ENCODE data around the gene SAFB. TPM values are rescaled to one million over a fixed set of nuclear protein-coding genes. Genes with fewer than 3 reads are reported as not detected.

Gene SAFB
- total RNA-seq, 1 donor from 2014 or later, result 97.1 TPM

DNA sequence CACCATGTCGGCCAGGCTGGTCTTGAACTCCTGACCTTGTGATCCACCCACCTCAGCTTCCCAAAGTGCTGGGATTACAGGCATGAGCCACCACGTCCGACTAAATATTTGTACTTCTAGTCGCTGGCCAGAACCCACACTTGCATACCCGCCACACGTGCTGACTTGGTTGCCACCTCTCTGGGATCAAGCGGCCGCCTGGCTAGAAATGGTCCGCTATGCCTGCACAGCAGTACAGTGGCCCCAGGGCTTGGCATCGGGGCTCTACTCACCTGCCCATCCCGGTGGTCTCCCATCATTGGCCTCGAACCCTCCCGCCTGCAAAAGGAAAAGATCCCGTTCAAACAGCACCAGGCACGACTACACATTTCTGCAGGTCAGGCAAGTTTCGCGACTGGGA, 31.4 kb upstream of the SAFB start:
- Mint-ChIP-seq H3K27me3 (ENCODE audit: unreplicated experiment) (no peaks in the 10 kb centered on the region), H3K27ac (ENCODE audit: unreplicated experiment) (no peak overlapping the region), H3K36me3 (ENCODE audit: unreplicated experiment) (peaks cover 53% of the 10 kb centered on the region), H3K4me1 (ENCODE audit: unreplicated experiment) (peaks cover 4% of the 10 kb centered on the region), H3K9me3 (ENCODE audit: unreplicated experiment) (no peaks in the 10 kb centered on the region), H3K4me3 (ENCODE audit: unreplicated experiment) (no peak overlapping the region)
- TF ChIP-seq, protein P1, sequence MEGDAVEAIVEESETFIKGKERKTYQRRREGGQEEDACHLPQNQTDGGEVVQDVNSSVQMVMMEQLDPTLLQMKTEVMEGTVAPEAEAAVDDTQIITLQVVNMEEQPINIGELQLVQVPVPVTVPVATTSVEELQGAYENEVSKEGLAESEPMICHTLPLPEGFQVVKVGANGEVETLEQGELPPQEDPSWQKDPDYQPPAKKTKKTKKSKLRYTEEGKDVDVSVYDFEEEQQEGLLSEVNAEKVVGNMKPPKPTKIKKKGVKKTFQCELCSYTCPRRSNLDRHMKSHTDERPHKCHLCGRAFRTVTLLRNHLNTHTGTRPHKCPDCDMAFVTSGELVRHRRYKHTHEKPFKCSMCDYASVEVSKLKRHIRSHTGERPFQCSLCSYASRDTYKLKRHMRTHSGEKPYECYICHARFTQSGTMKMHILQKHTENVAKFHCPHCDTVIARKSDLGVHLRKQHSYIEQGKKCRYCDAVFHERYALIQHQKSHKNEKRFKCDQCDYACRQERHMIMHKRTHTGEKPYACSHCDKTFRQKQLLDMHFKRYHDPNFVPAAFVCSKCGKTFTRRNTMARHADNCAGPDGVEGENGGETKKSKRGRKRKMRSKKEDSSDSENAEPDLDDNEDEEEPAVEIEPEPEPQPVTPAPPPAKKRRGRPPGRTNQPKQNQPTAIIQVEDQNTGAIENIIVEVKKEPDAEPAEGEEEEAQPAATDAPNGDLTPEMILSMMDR (IDR thresholded peaks at IDR 0.05), result no peak
- no peak for DNase-seq (ENCODE audit: extremely low spot score, unreplicated experiment)

DNA sequence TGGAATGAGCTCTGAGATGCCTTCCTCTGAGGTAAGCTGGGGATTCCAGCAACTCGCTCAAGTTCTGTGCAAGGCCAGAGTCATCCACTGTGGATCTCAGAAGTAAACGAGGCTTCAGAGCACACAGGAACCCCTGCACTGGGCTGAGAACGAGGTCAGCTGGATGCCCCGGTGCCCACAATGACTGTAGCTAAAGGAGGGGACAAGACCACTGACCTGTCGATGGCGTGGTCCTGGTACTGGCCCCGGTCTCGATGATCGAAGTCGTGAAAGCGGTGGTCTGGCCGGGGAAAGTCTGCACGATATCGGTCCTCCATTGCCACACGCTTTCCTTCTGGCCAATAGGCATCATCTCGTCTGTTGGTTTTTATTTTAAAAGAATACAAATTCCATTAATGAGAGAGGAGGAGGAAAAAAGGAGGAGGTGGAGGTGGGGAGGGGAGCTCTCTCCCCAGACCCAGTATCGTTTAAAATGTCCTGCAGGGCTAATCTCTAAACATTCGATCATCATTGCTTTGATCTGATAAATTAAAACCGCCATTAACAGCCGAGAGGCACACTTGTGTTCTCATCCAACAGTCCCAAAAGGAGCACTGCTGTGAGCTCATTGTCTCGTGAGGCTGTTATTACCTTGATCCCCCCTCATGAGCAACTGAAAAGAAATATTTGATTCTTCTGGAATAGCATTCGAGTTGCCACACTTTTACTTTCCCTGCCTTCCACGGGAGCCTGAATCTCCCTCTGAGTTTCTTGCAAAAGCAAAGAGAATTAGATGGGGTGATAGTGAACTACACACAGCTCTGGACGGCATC, 30.1 kb upstream of the SAFB start:
- Mint-ChIP-seq H3K4me1 (ENCODE audit: unreplicated experiment) (no peaks in the 10 kb centered on the region), H3K36me3 (ENCODE audit: unreplicated experiment) (peaks cover 56% of the 10 kb centered on the region), H3K27me3 (ENCODE audit: unreplicated experiment) (no peaks in the 10 kb centered on the region), H3K27ac (ENCODE audit: unreplicated experiment) (no peak overlapping the region), H3K4me3 (ENCODE audit: unreplicated experiment) (no peak overlapping the region), H3K9me3 (ENCODE audit: unreplicated experiment) (no peaks in the 10 kb centered on the region)
- TF ChIP-seq, protein P1 (IDR thresholded peaks at IDR 0.05), result no peak
- DNase-seq (ENCODE audit: extremely low spot score, unreplicated experiment), result no peak

DNA sequence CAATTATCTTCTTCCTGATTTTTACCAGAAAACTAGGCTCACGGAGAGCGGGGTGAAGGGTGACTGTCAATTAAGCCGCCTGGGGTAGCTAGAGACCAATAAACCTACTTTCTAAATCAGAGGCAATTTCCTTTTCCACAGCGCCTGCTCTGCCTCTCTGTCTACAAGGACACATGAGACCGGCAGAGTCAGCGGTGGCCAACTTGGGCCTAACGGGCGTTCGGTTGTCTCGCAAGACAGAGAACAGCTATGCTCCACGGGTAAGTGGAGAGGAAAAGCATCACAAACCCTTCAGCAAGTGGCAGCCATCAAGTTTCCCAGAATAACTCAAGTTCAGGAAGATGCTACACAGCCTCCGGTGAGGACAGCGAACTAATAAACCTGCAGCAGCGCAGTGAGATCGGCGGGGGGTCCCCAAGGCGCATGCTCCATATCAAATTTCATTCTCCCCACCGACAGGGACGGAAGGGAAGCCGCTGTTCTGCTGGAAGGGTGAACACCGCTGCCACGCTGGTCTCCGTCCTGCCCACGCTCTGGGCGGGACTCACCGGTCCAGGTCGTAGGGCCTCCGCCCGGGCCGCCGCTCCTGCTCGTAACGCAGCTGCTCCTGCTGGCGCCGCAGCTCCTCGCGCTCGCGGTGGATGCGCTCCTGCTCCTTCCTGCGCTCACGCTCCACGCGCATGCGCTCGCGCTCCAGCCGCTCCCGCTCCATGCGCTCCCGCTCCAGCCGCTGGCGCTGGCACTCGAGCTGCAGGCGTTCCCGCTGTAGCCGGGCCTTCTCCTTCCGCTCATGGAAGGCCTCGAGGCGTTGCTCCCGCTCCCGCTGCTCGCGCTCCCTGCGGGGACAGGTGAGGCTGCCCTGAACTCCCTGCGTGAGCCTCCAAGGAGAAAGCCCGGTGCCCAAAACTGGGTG, 29.3 kb upstream of the SAFB start:
- no peak for DNase-seq (ENCODE audit: extremely low spot score, unreplicated experiment)
- H3K36me3 Mint-ChIP-seq (ENCODE audit: unreplicated experiment), result peaks cover 55% of the 10 kb centered on the region
- H3K27ac Mint-ChIP-seq (ENCODE audit: unreplicated experiment), result no peak overlapping the region
- H3K9me3 Mint-ChIP-seq (ENCODE audit: unreplicated experiment), result no peaks in the 10 kb centered on the region
- TF ChIP-seq, protein P1 (IDR thresholded peaks at IDR 0.05), result no peak
- no peaks in the 10 kb centered on the region for H3K27me3 Mint-ChIP-seq (ENCODE audit: unreplicated experiment)
- H3K4me3 Mint-ChIP-seq (ENCODE audit: unreplicated experiment), result no peak overlapping the region
- H3K4me1 Mint-ChIP-seq (ENCODE audit: unreplicated experiment), result no peaks in the 10 kb centered on the region

DNA sequence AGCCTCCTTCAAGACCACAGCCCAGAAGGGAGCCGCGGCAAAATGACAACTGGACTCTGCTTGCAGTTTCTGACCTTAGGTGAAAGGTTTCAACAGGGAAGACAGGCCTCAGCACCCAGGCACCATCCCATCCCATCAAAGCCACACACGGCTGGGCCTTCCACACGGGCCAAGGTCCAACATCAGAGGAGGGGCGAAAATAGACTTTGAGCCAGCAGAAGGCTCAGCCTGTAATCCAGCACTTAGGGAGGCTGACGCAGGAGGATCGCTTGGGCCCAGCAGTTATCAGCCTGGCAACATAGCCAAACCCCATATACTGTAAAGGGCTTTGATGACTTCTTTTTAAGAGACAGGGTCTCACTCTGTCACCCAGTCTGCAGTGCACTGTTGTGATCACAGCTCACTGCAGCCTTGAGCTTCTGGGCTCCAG, 28.3 kb upstream of the SAFB start:
- DNase-seq (ENCODE audit: extremely low spot score, unreplicated experiment), result no peak
- peaks cover 59% of the 10 kb centered on the region for H3K36me3 Mint-ChIP-seq (ENCODE audit: unreplicated experiment)
- H3K27me3 Mint-ChIP-seq (ENCODE audit: unreplicated experiment), result no peaks in the 10 kb centered on the region
- TF ChIP-seq, protein P1 (IDR thresholded peaks at IDR 0.05), result no peak
- H3K4me3 Mint-ChIP-seq (ENCODE audit: unreplicated experiment), result no peak overlapping the region
- H3K4me1 Mint-ChIP-seq (ENCODE audit: unreplicated experiment), result no peaks in the 10 kb centered on the region
- no peak overlapping the region for H3K27ac Mint-ChIP-seq (ENCODE audit: unreplicated experiment)
- H3K9me3 Mint-ChIP-seq (ENCODE audit: unreplicated experiment), result no peaks in the 10 kb centered on the region

DNA sequence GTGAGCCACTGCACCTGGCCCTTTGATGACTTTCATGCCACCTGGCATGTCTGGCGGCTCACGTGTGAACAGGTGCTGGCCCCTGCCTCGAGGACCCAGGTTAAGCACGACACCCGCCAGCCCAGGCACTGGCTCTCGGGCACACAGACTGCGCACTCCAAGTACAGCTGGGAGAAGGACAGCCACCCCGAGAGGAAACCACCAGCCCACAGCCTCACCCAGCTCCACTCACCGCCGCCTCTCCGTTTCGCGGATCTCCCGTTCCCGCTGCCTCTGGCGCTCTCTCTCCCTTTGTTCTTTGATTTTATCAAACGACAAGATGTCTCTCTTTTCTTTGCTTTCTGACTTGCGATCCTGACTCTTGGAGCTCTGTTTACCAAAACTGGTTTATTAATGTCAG, 27.8 kb upstream of the SAFB start:
- Mint-ChIP-seq H3K4me3 (ENCODE audit: unreplicated experiment) (no peak overlapping the region), H3K4me1 (ENCODE audit: unreplicated experiment) (no peaks in the 10 kb centered on the region), H3K36me3 (ENCODE audit: unreplicated experiment) (peaks cover 62% of the 10 kb centered on the region), H3K27me3 (ENCODE audit: unreplicated experiment) (no peaks in the 10 kb centered on the region), H3K27ac (ENCODE audit: unreplicated experiment) (no peak overlapping the region), H3K9me3 (ENCODE audit: unreplicated experiment) (no peaks in the 10 kb centered on the region)
- TF ChIP-seq, protein P1 (IDR thresholded peaks at IDR 0.05), result no peak
- DNase-seq (ENCODE audit: extremely low spot score, unreplicated experiment), result no peak

Data from osteocyte (in vitro differentiated cells).